ENCODE measurements around the gene TROAP.

The TROAP gene

GRCh38 chr12:49335955-49336644 is 13.0 kb downstream of the TROAP start:
- peaks cover 100% of the 10 kb centered on the region for H3K27me3 ChIP-seq

GRCh38 chr12:49336645-49337584 is 13.9 kb downstream of the TROAP start, which contains the start of gene C1QL4:
Gene C1QL4, minus strand, starts transcription at chr12:49337188. Its CDS starts 711 bp downstream, at chr12:49336477.
- Histone ChIP-seq H3K4me3 (ENCODE audit: low read depth in 1 of 2, low read length in 1 of 2) (peak within 1 kb of the TSS; percentile 34 to 51), H3K27me3 (peaks cover 100% of the 10 kb centered on the region), H3K4me1 (ENCODE audit: control insufficient read depth in 1 of 2, insufficient read depth in 1 of 2, low read depth in 1 of 2, low read length in 1 of 2) (peaks cover 8 to 26% of the 10 kb centered on the region in 2 experiments), H3K27ac (no peak within 1 kb of the TSS), H3K36me3 (peaks cover 4% of the 10 kb centered on the region), H3K9me3 (no peaks in the 10 kb centered on the region)
- TF ChIP-seq CTCF (IDR thresholded peaks at IDR 0.05) = peak; percentile 97

More at GRCh38 chr12:49335955-49336644, 13.0 kb downstream of the TROAP start:
- no peak for TF ChIP-seq CTCF (IDR thresholded peaks at IDR 0.05)
- Histone ChIP-seq H3K9me3 (no peaks in the 10 kb centered on the region), H3K4me1 (ENCODE audit: control insufficient read depth in 1 of 2, insufficient read depth in 1 of 2, low read depth in 1 of 2, low read length in 1 of 2) (peaks cover 8 to 24% of the 10 kb centered on the region in 2 experiments), H3K27ac (no peak overlapping the region), H3K4me3 (ENCODE audit: low read depth in 1 of 2, low read length in 1 of 2) (no peak overlapping the region), H3K36me3 (peaks cover 10% of the 10 kb centered on the region)

- H3K4me3 ChIP-seq (ENCODE audit: low read depth in 1 of 2, low read length in 1 of 2) = no peak overlapping the region
- H3K27me3 ChIP-seq = peaks cover 100% of the 10 kb centered on the region
- no peak overlapping the region for H3K27ac ChIP-seq
- H3K36me3 ChIP-seq = no peaks in the 10 kb centered on the region
- H3K9me3 ChIP-seq = no peaks in the 10 kb centered on the region
- TF ChIP-seq CTCF (IDR thresholded peaks at IDR 0.05) = no peak
- peaks cover 26 to 34% of the 10 kb centered on the region in 2 experiments for H3K4me1 ChIP-seq (ENCODE audit: control insufficient read depth in 1 of 2, insufficient read depth in 1 of 2, low read depth in 1 of 2, low read length in 1 of 2)
Observed at GRCh38 chr12:49338830-49339463, 15.9 kb downstream of the TROAP start.

- Histone ChIP-seq H3K36me3 (no peaks in the 10 kb centered on the region), H3K27me3 (peaks cover 100% of the 10 kb centered on the region), H3K4me1 (ENCODE audit: control insufficient read depth in 1 of 2, insufficient read depth in 1 of 2, low read depth in 1 of 2, low read length in 1 of 2) (peaks cover 26 to 34% of the 10 kb centered on the region in 2 experiments), H3K4me3 (ENCODE audit: low read depth in 1 of 2, low read length in 1 of 2) (no peak overlapping the region), H3K9me3 (no peaks in the 10 kb centered on the region), H3K27ac (no peak overlapping the region)
- TF ChIP-seq CTCF (IDR thresholded peaks at IDR 0.05) = no peak
Observed at GRCh38 chr12:49339464-49339861, 16.4 kb downstream of the TROAP start.

GRCh38 chr12:49340095-49340870 is 17.2 kb downstream of the TROAP start:
- H3K27me3 ChIP-seq = peaks cover 100% of the 10 kb centered on the region
- H3K4me3 ChIP-seq (ENCODE audit: low read depth in 1 of 2, low read length in 1 of 2) = no peak overlapping the region
- no peaks in the 10 kb centered on the region for H3K36me3 ChIP-seq
- no peak overlapping the region for H3K27ac ChIP-seq
- peaks cover 26 to 38% of the 10 kb centered on the region in 2 experiments for H3K4me1 ChIP-seq (ENCODE audit: control insufficient read depth in 1 of 2, insufficient read depth in 1 of 2, low read depth in 1 of 2, low read length in 1 of 2)
- H3K9me3 ChIP-seq = no peaks in the 10 kb centered on the region
- no peak for TF ChIP-seq CTCF (IDR thresholded peaks at IDR 0.05)
